AG04450 (cell line): ENCODE results near the gene LHCGR. TPM values are rescaled to one million over a fixed set of nuclear protein-coding genes. Genes with fewer than 3 reads are reported as not detected.

ENCODE experiments used
- CTCF ChIA-PET: fragments of 300-600, 350-600 bp; formaldehyde crosslinking; extraction: SDS; loops from one replicate; lab custom pipeline; 2022; ENCODE audit warnings: antibody characterized with exemption, inconsistent platforms; lab: Charles Lee
- POLR2A ChIA-PET: fragments of 350-600 bp; formaldehyde crosslinking; extraction: SDS; loops from one replicate; lab custom pipeline; 2021; ENCODE audit warnings: antibody characterized with exemption, inconsistent platforms; lab: Yijun Ruan, JAX
- DNase-seq: peaks from one replicate; pipeline ENCODE4 v3.0.0-alpha.2; 2011; ENCODE audit warnings: low read depth, low spot score
- H3K27ac ChIP-seq: one replicate; pipeline ENCODE4 v1.5.1; 2012; ENCODE audit warnings: low read depth, low read length, control low read depth
- H3K27me3 ChIP-seq: one replicate; pipeline ENCODE4 v1.6.0; 2012; ENCODE audit warnings: low read length; ENCODE audit not compliant: control insufficient read depth, insufficient read depth
- H3K4me3 ChIP-seq: 2 replicates; pipeline ENCODE4 v1.5.1; 2011; ENCODE audit warnings: mild to moderate bottlenecking, low read depth, low read length, control low read depth
- H3K9me3 ChIP-seq: 2 replicates; pipeline ENCODE4 v1.5.1; 2012; ENCODE audit warnings: low read length; ENCODE audit not compliant: control insufficient read depth, insufficient read depth
- CTCF ChIP-seq: IDR thresholded peaks from 2 replicates; pipeline ENCODE4 v1.5.1; 2011; ENCODE audit warnings: low read depth, low read length, control low read depth, inconsistent platforms
- polyA plus RNA-seq: library from polyadenylated mRNA; depleted of rRNA; stranded (reverse); fragments of >200 nt; gene quantifications from 2 replicates; pipeline ENCODE4 v1.2.3, GENCODE V29; 2011

Gene LHCGR
- polyA plus RNA-seq, 1 experiment: 3.8 TPM

GRCh38 chr2:48771241-48772014, 15.9 kb upstream of the LHCGR start:
- no peak for DNase-seq
- no peaks in the 10 kb centered on the region for H3K27me3 ChIP-seq
- TF ChIP-seq CTCF: no peak
- H3K4me3 ChIP-seq: no peak overlapping the region
- H3K9me3 ChIP-seq: no peaks in the 10 kb centered on the region
- no peak overlapping the region for H3K27ac ChIP-seq
- ChIA-PET POLR2A (no interaction called here), CTCF (no interaction called here)

- H3K4me3 ChIP-seq: no peak overlapping the region
- ChIA-PET CTCF (interaction anchor here (0.6 kb wide), 1 partner anchor 1632 kb away, joined by 3 read pairs; no protein-coding TSS in a partner anchor), POLR2A (no interaction called here)
- H3K27me3 ChIP-seq: no peaks in the 10 kb centered on the region
- DNase-seq: no peak
- H3K9me3 ChIP-seq: no peaks in the 10 kb centered on the region
- no peak overlapping the region for H3K27ac ChIP-seq
- TF ChIP-seq CTCF: no peak
Measured at GRCh38 chr2:48770181-48770580, 14.7 kb upstream of the LHCGR start.

GRCh38 chr2:48768669-48769068, 13.1 kb upstream of the LHCGR start:
- Histone ChIP-seq H3K27me3 (no peaks in the 10 kb centered on the region), H3K4me3 (no peak overlapping the region), H3K9me3 (no peaks in the 10 kb centered on the region), H3K27ac (no peak overlapping the region)
- CTCF ChIA-PET: no interaction called here
- TF ChIP-seq CTCF: no peak
- POLR2A ChIA-PET: no interaction called here
- DNase-seq: no peak

- Histone ChIP-seq H3K27ac (no peak overlapping the region), H3K9me3 (no peaks in the 10 kb centered on the region), H3K4me3 (no peak overlapping the region), H3K27me3 (no peaks in the 10 kb centered on the region)
- DNase-seq: no peak
- no peak for TF ChIP-seq CTCF
- ChIA-PET CTCF (no interaction called here), POLR2A (no interaction called here)
Measured at GRCh38 chr2:48767330-48767729, 11.8 kb upstream of the LHCGR start.

GRCh38 chr2:48760826-48761225, 5.3 kb upstream of the LHCGR start:
- Histone ChIP-seq H3K27me3 (no peaks in the 10 kb centered on the region), H3K4me3 (no peak overlapping the region)
- DNase-seq: no peak

More at GRCh38 chr2:48760826-48761225, 5.3 kb upstream of the LHCGR start:
- CTCF ChIA-PET: no interaction called here
- no peaks in the 10 kb centered on the region for H3K9me3 ChIP-seq
- no peak overlapping the region for H3K27ac ChIP-seq
- POLR2A ChIA-PET: no interaction called here
- no peak for TF ChIP-seq CTCF
